GM20431 (cell line): Measurements from ENCODE around the gene HOXB5.

Experiments used
- in situ Hi-C: fragments of 300-500 bp; cut with MseI, MboI; formaldehyde crosslinking; loops from one replicate; pipeline ENCODE4 v1.15.0; 2020; ENCODE audit warnings: low sequenced_read_pairs; ENCODE audit not compliant: unreplicated experiment

The HOXB5 gene

GRCh38 chr17:48543854-48544348 is 49.7 kb downstream of the HOXB5 start:
- in situ Hi-C loops, result no loop called here

- in situ Hi-C loops, result no loop called here
These were observed 50.3 kb downstream of the HOXB5 start for GRCh38 chr17:48543107-48543853.

DNA sequence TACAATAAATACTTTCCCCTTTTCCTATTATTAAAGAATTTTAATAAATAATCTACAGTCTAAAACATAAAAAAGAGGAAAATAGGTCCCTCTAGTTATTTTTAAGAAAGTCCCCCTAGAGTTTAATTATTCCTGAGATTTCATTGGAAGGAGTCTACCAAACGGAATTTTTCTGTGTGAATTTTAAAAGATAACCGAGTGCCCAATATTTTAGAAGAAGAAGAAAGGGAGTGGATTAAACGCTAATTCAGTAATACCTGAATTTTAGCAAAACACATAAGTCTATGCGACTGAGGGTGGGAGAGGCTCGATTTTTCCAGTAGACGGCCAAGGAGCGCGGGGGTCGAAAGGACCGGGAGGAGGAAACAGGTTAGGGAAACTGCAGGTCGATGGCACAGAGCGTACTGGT is 50.9 kb downstream of the HOXB5 start:
- in situ Hi-C loops, result no loop called here

GRCh38 chr17:48542114-48542656 is 51.4 kb downstream of the HOXB5 start:
- in situ Hi-C loops, result no loop called here

GRCh38 chr17:48541577-48542113 is 51.9 kb downstream of the HOXB5 start:
- in situ Hi-C loops, result no loop called here
